GDM1 (cell line): ENCODE measurements around the gene CARD9.

Experiments
- DNase-seq: peaks from one replicate; lab custom pipeline; 2025; lab: John Stamatoyannopoulos, UW

Gene CARD9

DNA sequence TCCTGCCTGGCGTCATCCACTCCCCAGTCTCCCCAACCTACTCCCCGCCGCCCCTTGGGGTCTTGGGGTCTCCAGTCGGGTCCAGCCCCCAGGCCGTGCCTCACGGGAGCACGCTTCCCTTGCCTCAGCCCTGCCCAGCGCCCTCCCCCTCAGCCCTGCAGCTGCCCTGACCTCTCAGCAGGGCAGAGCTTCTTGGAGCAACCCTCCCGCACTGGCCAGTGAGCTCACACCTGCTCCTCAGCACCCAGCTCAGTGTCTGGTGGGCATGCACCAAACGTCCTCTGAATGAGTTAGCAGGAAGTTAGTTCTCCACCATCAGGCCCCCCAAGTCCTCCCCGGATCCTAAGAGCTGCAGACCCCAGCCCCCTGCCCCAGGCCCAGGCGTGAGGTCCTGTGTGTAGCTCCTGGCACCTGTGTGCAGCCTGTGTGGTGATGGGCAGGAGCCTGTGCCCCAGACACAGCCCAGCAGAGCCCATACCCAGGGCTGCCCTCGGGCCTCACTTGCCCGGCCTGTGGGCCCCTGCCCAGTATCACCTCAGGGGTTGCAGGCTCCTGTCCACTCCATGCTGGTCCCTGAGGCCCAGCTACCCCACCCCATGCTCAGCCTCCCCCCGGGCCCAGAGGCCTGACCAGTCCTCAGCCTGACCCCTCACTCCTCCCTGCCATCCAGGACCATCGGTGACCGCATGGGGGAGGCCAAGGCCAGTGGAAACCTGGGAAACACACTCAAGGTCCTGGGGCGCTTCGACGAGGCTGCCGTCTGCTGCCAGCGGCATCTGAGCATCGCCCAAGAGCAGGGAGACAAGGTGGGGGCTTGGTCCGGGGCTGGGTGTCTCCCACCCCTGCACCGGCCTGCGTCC lies 37.9 kb downstream of the CARD9 start:
- DNase-seq, result no peak

DNA sequence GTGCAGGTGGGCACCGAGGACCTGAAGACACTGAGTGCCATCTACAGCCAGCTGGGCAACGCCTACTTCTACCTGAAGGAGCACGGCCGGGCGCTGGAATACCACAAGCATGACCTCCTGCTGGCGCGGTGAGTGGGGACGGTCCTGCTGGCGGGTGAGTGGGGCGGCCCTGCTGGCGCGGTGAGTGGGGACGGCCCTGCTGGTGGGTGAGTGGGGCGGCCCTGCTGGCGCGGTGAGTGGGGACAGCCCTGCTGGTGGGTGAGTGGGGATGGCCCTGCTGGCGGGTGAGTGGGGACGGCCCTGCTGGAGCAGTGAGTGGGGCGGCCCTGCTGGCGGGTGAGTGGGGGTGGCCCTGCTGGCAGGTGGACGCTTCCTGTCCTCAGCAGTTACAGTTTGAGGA lies 38.9 kb downstream of the CARD9 start:
- no peak for DNase-seq

DNA sequence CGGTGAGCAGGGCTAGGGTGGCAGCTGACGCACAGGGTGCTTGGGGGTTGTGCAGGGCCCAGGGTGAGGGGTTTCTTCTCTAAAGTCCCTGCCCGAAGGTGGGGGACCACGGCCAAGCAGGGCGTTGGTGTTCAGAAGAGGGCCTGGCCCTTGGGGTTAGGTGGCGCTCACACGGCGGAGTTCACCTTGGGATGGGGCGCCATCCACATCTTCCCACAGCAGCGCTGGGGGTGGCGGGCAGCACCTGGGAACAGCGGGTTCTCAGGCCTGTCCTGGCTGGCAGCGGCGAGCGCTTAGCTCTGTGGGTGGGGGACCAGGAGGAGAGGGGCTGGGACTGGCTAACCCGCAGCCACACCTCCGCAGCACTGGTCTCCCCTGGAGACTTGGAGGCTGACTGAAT lies 40.0 kb downstream of the CARD9 start:
- DNase-seq, result no peak

DNA sequence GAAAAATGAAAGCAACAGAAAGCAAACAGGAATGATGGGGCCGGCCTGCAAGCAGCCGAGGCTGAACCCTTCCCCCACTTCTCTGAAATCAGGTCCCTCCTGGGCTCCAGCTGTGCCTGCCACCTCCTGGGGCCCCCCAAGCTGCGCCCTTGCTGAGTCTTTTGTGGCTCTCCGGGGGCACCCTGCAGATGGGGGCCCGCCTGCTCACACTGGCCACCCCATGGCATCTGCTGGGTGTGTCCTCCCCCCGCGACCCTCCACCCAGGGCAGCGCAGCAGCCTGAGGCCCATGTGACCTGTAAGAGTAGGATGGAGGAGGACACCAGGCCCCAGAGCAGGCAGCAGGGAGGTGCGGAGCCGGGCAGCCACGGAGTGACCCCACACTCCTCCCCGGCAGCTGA lies 40.4 kb downstream of the CARD9 start:
- no peak for DNase-seq

DNA sequence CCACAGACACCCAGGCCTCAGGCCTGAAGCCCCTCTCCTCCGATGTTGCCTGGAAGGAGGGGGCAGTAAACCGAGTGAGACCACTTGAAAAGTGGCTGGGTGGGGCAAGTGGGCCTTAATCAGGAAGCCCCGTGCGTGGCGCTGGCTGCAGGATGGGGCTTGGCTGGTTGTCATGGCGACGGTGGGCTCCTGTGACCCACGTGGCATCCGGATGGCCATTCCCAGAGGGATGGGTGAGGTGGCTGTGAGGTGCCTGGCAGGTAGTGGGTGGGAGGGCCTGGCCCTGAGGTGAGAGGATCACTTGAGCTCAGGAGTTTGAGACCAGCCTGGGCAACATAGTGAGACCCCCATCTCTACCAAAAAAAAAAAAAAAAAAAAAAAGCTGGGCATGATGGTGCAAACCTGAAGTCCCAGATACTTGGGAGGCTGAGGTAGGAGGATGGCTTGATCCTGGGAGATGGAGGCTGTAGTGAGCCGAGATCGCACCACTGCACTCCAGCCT lies 40.9 kb downstream of the CARD9 start:
- DNase-seq, result no peak

DNA sequence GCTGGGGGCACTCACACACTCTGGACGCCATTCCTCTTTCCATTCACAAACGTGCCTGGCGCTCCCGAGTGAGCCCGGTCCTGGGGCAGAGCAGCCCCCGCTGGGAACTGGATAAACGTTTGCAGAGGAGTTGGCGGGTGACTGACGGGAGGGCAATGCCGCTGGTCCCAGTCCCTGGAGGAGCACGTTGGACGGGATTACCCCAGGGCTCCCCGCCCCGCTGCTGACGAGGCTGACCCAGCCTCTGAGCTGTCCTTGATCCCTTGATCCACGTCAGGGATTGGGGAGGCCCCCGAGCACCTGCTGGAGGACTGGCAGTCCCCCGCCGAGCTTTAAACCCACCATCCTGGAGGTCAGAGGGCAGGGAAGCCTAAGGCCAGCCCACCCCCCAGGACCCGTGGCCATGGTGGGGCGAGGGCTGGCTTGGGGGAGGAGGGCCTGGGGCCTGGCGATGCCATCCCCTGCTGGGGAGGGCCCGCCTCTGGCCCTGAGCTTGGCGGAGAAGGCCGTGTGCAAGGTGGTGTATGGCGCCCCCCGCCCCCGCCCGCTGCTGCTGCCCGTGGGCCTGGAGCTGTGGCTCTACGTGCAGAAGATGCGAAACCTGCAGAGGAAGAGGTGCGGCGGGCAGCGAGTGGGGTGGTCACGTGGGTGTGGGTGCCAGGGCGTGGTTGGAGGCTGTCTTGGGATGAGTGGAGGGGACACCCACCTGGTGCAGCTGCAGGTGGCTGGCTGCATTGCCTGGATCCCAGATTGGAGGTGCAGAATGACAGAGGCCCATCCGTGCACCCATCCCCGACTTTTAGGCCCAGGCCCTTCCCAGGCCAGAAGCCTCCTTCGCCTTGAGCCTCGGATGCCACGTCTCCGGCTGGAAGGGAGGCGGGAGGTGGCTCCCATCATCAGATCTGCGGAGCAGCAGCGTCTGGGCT lies 41.6 kb downstream of the CARD9 start:
- DNase-seq, result no peak

DNA sequence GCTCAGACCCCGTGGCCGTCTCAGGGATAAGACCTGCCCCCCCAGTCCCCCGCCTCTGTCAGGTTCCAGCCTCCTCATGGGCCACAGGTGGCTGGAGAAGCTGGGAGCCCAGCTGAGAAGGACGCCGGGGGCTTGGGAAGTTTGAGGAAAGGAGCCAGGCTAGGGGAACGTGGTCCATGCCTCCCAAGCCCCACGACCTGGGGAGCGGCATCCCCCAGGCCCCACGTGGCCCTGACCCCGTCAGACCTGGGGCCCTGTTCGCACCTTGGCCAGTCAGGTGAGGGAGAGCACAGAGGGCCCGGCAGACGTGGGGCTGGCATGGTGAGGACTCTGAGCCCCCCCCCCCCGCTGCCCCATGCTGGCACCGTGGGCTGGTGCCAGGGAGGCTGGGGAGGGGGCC lies 42.4 kb downstream of the CARD9 start:
- DNase-seq, result no peak

DNA sequence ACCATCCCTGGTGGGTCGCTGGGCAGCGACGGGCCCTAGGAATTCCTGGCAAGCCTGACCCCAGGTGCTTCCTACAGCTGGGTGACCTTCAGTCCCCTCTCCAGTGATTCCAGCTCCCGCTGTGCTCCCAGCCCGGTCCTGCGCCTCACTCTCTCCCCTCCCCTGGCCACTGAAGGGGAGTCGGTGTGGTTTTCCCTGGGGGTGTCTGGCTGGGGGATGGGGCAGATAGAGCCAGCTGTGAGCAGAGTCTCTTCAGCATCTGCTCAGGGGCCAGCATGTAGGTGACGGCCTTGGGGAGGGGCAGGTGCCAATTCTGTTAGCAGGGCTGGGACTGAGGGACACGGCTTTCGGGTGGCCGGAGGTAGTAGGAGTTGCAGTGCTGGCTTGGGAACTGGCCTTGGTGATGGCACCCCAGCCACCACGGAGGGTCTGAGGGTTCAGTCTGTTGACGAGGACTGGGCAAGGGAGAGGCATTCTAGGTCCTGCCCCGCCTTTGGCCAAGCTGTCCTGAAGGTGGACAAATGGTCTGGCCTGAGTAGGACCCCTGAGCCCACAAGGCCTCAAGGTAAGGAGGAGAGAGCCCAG lies 43.0 kb downstream of the CARD9 start:
- no peak for DNase-seq

DNA sequence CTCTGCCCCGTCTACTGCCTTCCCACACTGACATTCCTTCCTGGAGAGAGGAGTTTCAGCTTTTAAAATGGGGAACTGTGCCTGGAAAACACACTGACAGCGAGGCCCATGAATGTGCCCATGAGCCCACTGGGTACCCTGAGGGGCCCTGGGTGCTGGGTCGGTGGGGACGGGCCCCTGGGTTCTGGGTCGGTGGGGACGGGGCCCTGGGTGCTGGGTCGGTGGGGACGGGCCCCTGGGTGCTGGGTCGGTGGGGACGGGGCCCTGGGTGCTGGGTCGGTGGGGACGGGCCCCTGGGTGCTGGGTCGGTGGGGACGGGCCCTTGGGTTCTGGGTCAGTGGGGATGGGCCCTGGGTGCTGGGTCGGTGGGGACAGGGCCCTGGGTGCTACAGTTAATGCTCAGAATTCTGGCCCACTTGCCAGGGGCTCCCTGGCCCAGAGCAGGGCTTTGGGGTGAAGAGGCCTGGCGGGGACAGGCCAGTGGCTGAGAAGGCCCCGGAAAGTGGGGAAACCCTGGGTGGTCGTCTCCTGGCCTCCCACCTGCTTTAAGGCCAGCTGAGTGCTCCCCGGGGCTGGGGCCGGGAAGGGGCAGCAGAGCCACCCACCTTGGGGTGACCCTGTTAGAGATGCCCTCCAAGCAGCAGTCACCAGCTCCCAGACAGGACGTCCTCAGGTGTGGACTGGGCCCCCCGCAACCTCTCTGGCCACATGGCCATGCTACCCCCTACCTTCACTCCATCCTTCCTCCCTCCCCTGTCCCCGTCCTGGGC lies 43.6 kb downstream of the CARD9 start:
- DNase-seq, result no peak

DNA sequence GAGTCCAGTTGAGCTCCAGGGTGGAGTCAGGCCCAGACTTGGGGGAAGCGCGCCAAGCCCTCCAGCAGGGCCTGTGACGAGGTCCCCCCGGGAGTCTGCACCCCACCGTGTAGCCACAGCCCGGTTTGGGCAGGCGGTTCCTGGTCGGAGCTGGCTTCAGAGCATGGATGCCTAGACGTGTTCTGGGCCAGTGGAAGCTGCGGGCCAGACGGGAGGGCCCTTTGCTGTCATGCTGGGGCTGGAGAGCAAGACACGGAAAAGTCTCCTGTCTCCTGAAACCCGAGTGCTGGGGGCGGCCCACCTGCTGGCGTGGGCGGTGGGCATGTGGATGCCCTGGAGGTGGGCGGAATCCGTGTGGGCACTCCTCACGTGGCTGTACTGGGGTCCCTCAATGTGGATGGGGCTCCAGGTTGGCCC lies 44.2 kb downstream of the CARD9 start:
- no peak for DNase-seq

DNA sequence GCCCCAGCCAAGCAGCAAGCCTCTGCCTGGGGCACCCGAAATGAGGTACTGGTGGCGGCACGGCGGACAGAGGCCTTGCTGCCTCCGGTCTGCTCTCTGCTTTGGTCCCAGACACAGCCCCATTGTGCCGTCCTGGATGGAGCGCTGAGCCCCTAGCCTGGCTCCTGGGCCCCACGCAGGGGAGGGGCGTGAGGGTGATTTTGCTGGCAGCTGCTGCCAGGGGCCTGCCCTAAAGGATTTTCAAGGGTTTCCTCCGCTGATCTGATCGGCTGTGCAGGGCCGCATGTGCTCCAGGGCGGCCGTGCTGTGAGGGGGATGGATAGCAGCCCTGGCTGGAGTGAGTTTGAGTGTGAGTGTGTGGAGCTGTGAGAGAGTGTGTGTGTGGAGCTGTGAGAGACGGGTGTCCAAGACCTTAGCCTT lies 44.8 kb downstream of the CARD9 start:
- no peak for DNase-seq

DNA sequence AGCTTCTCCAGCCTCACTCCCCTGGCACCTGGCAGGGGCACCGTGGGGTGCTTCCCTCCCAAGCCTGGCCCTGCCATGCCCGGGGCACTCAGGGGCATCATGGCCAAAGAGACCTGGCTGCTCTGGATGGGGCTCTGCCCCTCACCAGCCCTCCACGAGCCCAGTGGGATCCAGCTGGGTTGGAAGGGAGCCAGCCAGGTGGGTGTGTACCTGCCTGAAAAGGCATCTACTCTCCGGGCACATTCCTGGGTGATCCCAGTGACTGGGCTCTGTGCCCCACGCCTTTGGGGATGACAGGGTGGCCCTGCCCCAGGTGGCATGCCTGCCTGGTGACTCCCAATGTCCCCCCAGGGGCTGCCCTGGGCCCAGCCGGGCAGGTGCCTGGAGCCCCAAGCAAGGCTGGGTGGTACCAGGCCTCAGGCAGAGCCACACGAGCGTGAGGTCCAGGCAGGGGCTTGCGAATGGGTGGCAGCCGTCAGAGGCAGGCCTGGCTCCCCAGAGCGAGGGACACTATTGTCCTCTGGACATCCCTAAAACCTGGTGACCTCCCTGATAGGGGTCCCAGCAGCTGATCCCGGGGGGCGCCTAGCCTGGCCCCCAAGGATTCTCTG lies 45.4 kb downstream of the CARD9 start:
- DNase-seq, result no peak

DNA sequence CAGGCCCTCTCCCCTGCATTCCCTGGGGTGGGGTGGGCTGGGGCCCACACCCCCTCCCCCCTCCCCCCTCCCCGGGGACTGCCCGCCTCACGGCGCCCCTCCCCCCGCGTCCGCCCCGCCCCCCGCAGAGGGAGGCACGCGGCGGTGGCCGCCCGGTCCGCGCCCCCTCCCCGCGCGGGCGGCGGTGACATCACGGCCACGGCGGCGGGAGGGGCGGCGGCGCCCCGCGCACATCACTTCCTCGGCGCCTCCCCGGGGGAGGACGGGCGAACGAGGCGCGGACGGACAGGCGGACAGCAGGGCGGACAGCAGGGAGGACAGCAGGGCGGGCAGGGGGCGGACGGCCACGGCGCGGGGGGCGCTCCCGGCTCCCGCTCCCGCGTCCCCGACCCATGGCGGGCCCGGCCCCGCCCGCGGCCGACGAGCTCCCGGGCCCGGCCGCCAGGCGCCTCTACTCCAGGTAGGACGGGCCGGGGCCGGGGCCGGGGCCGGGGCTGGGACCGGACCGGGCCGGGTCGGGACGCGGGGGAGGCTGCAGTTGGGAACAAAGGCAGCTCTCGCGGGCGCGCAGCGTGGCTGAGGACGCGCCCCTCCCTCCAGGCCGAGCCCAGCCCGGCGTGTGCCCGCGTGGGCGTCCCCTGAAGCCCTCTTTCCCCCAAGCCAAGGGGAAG lies 46.0 kb downstream of the CARD9 start, which contains the start of gene GPSM1:
Gene GPSM1 (plus strand): TSS at position 236 of the 671 bp plus-strand sequence. CDS start 157 bp downstream, at position 393.
- peak; percentile 38 for DNase-seq

DNA sequence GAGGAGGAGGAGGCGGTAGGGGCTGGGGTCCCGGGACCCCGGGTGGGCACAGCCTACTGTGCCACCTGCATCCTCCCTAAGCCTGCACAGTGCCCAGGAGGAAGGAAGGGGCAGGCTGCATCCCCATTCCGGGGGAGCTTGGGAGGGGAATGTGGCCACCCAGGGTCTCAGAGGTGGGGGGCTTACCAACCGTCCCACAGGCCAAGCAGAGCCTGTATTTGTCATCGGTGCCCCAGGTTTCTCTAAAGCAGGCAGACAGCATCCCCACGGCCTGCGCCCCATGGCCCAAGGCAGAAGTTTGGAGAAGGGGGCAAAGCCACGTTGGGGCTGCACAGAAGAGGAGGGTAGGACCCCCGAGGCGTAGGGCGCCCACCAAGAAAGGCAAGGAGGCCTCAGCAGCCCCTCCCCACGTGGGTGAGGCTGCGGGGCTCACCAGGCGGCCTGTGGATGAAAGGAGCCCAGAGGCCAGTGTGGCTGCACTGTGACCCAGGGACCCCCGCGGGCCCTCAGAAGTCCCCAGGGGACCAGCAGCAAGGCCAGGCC lies 46.6 kb downstream of the CARD9 start:
- no peak for DNase-seq

DNA sequence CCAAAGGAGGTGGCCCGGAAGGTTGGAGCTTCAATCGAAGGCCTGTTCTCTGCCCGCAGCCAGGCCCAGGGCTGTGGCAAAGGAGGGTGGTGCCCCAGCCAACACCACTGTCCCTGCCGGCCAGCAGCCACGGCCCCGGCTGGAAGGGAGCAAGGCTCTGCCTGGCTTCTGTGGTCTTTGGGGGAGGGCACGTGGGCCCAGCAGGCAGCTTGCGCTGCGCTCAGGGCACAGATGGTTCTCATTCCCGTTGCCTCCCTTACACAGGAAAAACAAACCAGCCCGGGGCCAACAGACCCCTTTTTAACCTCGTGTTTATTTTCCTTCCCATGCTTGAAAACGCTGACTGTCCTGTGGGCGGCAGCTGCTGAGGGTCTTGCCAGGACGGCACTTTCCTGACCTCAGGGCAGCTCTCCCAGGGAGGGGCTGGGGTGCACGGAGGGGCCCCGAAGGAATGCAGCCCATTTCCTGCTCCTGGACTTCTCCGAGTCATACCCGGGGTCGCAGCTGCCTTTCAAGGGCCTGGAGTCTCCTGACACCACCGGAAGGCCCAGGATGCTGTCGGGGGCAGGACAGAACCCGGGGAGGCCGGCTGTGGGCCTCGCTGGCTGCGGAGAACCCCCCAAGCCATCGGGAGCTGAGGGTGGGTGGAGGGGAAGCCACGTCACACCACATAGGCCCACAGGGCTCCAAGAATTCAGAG lies 47.3 kb downstream of the CARD9 start:
- peak; percentile 41 for DNase-seq

DNA sequence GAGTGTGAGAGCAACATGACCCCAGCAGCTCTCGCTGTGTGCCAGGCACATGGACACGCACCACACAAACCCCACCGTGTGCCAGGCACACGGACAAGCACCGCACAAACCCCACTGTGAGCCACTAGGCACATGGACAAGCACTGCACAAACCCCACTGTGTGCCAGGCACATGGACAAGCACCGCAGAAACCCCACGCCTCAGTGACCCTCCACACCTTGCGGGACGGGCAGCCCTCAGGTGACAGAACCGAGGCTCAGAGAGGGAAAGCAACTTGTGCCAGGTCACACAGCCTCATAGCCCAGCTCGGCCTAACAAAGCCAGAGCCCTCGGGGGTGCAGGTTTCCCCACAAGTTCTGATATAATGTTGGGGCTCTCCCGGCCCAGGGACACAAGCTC lies 48.1 kb downstream of the CARD9 start:
- DNase-seq, result no peak

DNA sequence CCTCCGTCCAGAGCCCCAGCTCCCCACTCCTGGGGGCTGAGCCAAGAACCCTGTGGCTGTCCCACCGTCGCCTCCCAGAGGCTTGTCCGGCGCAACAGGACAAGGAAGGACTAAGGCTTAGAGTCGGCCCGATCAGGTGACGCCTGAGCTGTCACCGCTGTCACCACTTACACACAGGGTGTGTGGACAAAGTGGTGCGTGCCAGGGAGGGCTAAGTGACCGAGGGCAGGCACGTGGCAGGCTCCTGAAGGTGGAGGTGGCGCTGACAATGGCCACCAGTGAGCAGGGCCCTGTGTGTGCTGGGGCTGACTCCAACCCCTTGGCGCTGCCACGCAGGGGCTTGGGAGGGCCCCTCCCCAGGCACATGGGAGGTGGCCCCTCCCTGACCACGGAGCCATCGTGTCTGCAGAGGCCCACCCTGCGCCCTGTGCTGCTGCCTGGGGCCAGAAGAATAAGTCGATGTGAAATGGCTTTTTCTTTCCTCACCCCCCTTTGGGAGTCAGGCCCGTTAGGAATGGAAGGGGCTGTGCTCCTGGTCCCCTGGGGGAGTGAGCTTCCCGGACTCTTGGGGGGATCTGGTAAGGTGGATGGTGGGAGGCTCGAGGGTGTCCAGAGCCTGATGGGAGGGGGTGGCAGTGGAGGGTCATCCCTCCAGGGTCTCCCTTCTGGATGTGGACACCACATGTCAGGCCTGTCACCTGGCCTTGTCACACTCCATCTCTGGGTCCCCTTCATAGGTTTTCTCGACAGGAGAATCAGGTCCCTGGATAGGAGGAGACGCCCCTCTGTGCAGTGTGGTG lies 48.8 kb downstream of the CARD9 start:
- no peak for DNase-seq

DNA sequence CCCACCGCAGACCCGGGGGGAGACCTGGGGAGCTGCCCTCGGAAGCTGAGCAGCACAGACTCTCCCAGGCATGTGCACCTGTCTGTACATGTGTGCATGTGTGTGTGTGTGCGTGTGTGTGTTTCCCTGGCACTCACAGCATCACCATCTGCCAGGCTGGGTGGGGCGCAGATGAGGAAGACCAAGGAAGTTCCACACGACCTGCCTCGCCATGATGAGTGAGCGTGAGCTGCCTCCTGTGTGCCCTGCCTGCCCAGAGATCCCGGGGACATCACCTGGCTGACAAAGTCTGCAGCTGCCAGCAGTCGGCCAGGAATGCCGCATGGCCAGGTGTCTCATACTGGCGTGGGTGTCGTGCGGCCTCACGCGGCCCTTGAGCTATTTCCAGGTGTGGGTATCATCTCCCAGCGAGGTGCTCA lies 50.1 kb downstream of the CARD9 start:
- no peak for DNase-seq
